ENCODE data around the gene UBE2N.

Gene UBE2N

DNA sequence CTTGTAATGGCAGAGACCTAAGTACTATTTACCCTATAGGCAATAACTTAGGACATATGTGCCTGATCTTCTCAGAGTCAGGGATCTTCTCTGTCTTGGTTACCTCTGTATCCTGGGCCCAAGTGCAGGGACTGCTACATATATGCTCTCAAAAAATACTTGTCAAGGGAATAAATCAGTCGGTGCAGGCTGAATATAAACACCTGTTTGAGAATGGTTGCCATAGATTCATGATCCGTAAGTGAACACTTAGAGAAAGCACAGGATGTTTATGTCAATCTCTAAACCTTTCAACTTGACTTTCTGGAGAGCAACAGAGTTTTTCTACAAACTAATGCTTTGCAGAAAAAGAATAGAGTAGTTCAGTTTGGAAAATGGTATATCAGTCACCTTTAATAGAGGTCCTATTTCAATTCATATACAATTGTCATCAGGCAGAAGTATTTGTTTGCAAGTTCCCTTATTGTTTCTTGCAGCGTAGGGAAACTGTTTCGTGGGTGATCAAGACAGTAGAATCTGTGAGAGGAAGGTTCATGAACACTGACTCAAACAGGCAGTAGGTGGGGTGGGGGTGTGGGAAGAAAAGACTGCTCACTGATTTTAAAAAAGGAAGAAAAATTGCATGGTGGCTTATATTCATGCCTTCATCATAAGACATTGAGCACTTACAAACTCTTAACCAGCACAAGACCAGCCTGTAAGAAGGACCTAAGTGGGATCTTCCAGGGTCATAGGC lies 6.0 kb upstream of the UBE2N start:
- no peak overlapping the region for H3K4me3 ChIP-seq (ENCODE audit: low read length)
- TF ChIP-seq, protein P1, sequence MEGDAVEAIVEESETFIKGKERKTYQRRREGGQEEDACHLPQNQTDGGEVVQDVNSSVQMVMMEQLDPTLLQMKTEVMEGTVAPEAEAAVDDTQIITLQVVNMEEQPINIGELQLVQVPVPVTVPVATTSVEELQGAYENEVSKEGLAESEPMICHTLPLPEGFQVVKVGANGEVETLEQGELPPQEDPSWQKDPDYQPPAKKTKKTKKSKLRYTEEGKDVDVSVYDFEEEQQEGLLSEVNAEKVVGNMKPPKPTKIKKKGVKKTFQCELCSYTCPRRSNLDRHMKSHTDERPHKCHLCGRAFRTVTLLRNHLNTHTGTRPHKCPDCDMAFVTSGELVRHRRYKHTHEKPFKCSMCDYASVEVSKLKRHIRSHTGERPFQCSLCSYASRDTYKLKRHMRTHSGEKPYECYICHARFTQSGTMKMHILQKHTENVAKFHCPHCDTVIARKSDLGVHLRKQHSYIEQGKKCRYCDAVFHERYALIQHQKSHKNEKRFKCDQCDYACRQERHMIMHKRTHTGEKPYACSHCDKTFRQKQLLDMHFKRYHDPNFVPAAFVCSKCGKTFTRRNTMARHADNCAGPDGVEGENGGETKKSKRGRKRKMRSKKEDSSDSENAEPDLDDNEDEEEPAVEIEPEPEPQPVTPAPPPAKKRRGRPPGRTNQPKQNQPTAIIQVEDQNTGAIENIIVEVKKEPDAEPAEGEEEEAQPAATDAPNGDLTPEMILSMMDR (IDR thresholded peaks at IDR 0.05; ENCODE audit: insufficient read depth, low read depth, low read length, missing control alignments) = no peak
- no peak for DNase-seq (ENCODE audit: low read depth)

DNA sequence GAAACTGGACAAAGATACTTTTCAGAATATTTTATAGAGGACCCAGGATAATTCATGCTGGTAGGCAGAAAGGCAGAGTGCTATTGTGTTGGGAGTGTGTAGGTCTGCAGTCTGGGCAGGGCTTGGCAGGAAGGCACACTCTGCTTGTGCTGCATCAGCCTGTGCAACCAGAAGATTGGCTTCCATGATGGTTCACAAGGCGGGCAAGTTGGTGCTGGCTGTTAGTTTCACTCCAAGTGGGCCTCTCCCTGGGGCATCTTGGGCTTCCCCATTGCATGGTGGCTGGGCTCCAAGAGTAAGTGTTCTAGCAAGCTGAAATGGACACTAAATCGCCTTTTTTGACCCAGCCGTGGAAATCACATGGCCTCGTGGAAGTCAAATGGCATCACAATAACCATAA lies 1.8 kb upstream of the UBE2N start:
- DNase-seq (ENCODE audit: low read depth) = peak; percentile 66
- H3K4me3 ChIP-seq (ENCODE audit: low read length) = no peak overlapping the region
- TF ChIP-seq, protein P1 (IDR thresholded peaks at IDR 0.05; ENCODE audit: insufficient read depth, low read depth, low read length, missing control alignments) = no peak

DNA sequence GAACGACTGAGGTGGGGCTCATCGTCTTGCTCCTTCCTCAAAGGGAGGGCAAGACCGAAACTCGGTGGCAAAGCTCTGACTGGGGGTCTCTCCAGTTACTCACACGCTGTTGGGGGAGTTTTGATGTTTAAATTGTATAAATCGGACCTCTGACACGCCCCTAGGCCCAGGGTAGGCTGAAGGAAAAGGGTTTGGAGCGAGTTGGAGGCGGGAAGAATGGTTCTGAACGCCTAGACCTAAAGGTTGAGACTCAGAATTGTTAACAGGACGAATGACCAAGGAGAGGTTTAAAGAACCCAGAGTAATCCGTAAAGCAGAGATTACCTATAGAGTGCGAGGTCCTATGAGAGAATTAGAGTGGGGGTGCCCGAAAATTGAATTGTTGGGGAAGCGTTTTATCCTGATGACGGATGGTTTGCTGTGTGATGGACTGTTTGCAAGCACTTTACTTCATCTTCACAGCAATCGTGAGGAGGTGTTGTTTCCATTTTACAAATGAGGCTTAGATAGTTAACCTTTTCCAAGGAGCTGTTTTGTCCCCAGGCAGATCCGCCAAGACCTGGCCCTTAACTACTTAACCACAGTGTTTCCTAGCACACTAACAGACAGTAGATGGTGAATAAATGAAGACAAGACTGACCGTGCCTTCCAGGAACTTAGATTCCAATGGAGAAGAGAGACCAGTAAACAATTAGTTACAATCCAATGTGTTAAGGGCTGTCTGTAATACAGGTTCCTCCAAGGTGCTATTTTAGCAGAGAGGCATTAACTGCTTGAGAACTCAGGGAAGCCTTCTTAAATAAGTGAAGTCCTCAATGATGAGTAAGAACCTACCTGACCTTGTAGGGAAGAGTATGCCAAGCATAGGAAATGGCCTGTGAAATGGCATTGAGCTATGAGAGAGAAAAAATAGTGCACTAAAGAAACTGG lies 929 bp upstream of the UBE2N start:
- DNase-seq (ENCODE audit: low read depth) = peak; percentile 55
- TF ChIP-seq, protein P1 (IDR thresholded peaks at IDR 0.05; ENCODE audit: insufficient read depth, low read depth, low read length, missing control alignments) = peak; percentile 4

DNA sequence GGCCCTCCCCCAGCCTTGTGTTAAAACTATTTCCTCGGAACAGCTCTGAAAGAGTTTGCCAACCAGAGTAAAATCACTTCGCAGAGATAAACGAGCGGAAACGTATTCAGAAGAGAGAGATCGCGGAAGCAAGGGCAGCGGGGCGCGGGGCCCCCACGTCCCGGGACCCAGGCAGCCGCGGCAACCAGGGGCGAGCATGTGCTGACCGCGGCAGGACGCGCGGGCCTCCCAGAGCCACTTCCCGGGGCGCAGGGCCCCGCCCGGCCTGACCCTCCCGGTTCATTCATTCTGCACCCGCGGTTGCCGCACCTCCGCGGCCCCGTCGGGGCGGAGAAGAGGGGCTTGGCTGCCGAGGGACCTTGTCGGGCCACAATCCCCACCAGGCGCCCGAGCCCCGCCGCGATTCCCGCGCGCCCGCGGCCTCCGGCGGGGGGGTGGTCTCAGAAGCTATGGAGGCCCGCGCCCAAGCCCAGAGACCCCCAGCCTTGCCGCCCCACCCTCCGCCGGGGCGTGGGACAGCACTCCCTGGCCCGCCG lies 598 bp downstream of the UBE2N start:
- H3K4me3 ChIP-seq (ENCODE audit: low read length) = peak overlapping the region; percentile 87
- peak; percentile 41 for DNase-seq (ENCODE audit: low read depth)
- TF ChIP-seq, protein P1 (IDR thresholded peaks at IDR 0.05; ENCODE audit: insufficient read depth, low read depth, low read length, missing control alignments) = no peak

More for the DNA sequence above, 929 bp upstream of the UBE2N start:
- H3K4me3 ChIP-seq (ENCODE audit: low read length) = peak overlapping the region; percentile 87

DNA sequence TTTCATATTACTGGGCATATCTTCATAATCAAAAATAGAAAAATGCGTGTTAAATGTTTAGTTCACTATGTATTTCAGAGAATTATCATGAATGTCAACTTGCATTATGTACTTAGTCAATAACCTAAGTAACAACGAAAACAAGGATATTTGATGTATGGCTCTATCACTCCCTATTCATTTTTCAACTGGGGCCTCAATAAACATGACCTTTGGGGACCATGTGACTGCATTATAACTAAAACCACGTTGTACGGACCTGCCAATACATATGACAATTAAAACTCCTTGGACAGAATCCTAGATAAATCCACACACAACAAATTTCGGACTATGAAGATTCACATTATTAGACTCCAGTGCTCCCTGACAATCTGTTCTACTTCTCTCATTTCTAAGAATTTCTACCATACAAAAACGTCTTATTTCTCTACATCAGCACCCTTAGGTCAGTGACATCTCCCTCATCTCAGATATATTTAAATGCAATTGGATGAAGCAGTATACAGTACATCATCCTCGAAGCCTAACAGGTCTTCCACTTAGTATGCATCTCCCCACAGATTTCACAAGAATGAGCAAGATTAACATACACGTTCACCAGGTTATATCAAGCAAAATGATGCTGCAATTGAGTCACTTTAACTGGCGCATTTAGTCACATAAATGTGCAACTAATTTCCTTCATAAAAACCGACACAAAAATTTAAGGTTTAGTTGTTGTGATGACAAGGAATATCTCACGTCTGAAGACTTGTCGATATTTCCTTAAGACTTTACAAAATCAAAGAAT lies 1.5 kb downstream of the UBE2N start:
- DNase-seq (ENCODE audit: low read depth) = peak; percentile 77
- H3K4me3 ChIP-seq (ENCODE audit: low read length) = peak overlapping the region; percentile 87
- TF ChIP-seq, protein P1 (IDR thresholded peaks at IDR 0.05; ENCODE audit: insufficient read depth, low read depth, low read length, missing control alignments) = no peak

DNA sequence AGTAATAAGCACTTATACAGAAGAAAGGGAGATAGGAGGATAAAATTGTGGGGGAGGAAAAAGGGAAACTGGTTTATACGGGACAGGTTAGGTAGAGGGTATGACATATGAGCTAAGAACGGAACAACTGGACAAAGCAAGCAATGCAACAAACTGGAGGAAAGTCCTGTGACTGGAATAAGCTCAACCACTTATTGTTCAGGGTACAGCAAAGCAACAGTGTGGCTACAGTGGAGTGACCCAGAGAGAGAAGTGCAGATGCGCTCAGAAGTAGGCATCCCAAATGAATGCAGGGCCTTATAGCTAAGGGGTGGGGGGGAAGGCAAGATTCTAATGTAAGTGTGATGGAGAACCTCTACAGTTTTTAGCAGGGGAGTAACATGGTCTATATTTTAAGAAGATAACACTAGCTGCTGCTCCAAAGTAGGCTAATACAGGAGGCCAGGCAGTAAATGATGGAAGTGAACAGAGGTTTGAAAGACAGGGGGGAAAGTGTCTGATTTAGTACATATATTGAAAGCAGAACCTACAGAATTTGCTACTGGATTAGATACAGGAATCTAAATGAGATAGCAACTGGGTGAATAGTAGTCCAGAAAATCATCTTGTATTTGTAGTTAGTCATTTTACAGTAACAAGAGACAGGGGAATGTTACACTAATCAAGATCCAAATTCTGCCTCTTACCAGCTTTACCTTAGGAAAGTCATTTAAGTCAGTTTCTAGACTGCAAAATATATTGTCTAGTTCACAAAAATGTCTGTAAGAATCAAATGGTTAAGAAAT lies 3.3 kb downstream of the UBE2N start:
- H3K4me3 ChIP-seq (ENCODE audit: low read length) = no peak overlapping the region

More for the DNA sequence above, 3.3 kb downstream of the UBE2N start:
- DNase-seq (ENCODE audit: low read depth) = no peak
- TF ChIP-seq, protein P1 (IDR thresholded peaks at IDR 0.05; ENCODE audit: insufficient read depth, low read depth, low read length, missing control alignments) = no peak

Data from epithelial cell of esophagus (primary cell).